ENCODE data around the gene TMEM125. TPM values are rescaled to one million over a fixed set of nuclear protein-coding genes. Genes with fewer than 3 reads are reported as not detected.

The TMEM125 gene
- total RNA-seq, 2 experiments from 2014 or later: 0.23 TPM; not detected in 1

GRCh38 chr1:43308635-43309404 is 39.0 kb downstream of the TMEM125 start:
- Histone ChIP-seq H3K4me1 (ENCODE audit: insufficient read depth, low read length, poor library complexity, severe bottlenecking) (peaks cover 13% of the 10 kb centered on the region), H3K4me3 (ENCODE audit: low read depth, low read length, poor library complexity, severe bottlenecking) (no peak overlapping the region), H4K20me1 (ENCODE audit: insufficient read depth, low read length) (no peaks in the 10 kb centered on the region), H3K27ac (ENCODE audit: low read depth, low read length, poor library complexity, severe bottlenecking) (no peak overlapping the region), H3K36me3 (ENCODE audit: insufficient read depth, low read length) (no peaks in the 10 kb centered on the region), H2AFZ (ENCODE audit: low read length) (no peak overlapping the region), H3K79me2 (ENCODE audit: insufficient read depth, low read depth, low read length) (no peaks in the 10 kb centered on the region), H3K9me2 (ENCODE audit: insufficient read depth, low read length) (no peaks in the 10 kb centered on the region), H3K4me2 (ENCODE audit: low read length) (no peak overlapping the region), H3K9me3 (ENCODE audit: low read length) (no peaks in the 10 kb centered on the region)
- ChIA-PET POLR2A (interaction anchor here (0.6 kb wide), 1 partner anchor 17 kb away, joined by 4 read pairs; no protein-coding TSS in a partner anchor), CTCF (ENCODE audit: unreplicated experiment) (no interaction called here)
- no peak for TF ChIP-seq EZH2phosphoT487 (IDR thresholded peaks at IDR 0.05; ENCODE audit: borderline replicate concordance, low read depth, low read length)
- TF ChIP-seq, protein P1, sequence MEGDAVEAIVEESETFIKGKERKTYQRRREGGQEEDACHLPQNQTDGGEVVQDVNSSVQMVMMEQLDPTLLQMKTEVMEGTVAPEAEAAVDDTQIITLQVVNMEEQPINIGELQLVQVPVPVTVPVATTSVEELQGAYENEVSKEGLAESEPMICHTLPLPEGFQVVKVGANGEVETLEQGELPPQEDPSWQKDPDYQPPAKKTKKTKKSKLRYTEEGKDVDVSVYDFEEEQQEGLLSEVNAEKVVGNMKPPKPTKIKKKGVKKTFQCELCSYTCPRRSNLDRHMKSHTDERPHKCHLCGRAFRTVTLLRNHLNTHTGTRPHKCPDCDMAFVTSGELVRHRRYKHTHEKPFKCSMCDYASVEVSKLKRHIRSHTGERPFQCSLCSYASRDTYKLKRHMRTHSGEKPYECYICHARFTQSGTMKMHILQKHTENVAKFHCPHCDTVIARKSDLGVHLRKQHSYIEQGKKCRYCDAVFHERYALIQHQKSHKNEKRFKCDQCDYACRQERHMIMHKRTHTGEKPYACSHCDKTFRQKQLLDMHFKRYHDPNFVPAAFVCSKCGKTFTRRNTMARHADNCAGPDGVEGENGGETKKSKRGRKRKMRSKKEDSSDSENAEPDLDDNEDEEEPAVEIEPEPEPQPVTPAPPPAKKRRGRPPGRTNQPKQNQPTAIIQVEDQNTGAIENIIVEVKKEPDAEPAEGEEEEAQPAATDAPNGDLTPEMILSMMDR (conservative IDR thresholded peaks at IDR 0.05; ENCODE audit: low read length): no peak
- DNase-seq (ENCODE audit: low spot score): no peak
- intact Hi-C loops (cut with micrococcal nuclease; ENCODE audit: unreplicated experiment): no loop called here
- BruUV-seq (replicated peaks): no TSS peak

GRCh38 chr1:43309405-43310025 is 39.7 kb downstream of the TMEM125 start:
- CTCF ChIA-PET (ENCODE audit: unreplicated experiment): no interaction called here
- no peak for TF ChIP-seq EZH2phosphoT487 (IDR thresholded peaks at IDR 0.05; ENCODE audit: borderline replicate concordance, low read depth, low read length)
- TF ChIP-seq, protein P1 (conservative IDR thresholded peaks at IDR 0.05; ENCODE audit: low read length): no peak
- no peak overlapping the region for H3K27ac ChIP-seq (ENCODE audit: low read depth, low read length, poor library complexity, severe bottlenecking)
- H3K79me2 ChIP-seq (ENCODE audit: insufficient read depth, low read depth, low read length): no peaks in the 10 kb centered on the region
- no peak overlapping the region for H3K4me2 ChIP-seq (ENCODE audit: low read length)
- H3K4me1 ChIP-seq (ENCODE audit: insufficient read depth, low read length, poor library complexity, severe bottlenecking): peaks cover 13% of the 10 kb centered on the region
- no peaks in the 10 kb centered on the region for H3K9me3 ChIP-seq (ENCODE audit: low read length)
- intact Hi-C loops (cut with micrococcal nuclease; ENCODE audit: unreplicated experiment): no loop called here
- H3K36me3 ChIP-seq (ENCODE audit: insufficient read depth, low read length): no peaks in the 10 kb centered on the region
- no peaks in the 10 kb centered on the region for H4K20me1 ChIP-seq (ENCODE audit: insufficient read depth, low read length)
- no peak for DNase-seq (ENCODE audit: low spot score)
- no peak overlapping the region for H2AFZ ChIP-seq (ENCODE audit: low read length)
- no TSS peak for BruUV-seq (replicated peaks)
- POLR2A ChIA-PET: no interaction called here
- H3K4me3 ChIP-seq (ENCODE audit: low read depth, low read length, poor library complexity, severe bottlenecking): no peak overlapping the region
- H3K9me2 ChIP-seq (ENCODE audit: insufficient read depth, low read length): no peaks in the 10 kb centered on the region

DNA sequence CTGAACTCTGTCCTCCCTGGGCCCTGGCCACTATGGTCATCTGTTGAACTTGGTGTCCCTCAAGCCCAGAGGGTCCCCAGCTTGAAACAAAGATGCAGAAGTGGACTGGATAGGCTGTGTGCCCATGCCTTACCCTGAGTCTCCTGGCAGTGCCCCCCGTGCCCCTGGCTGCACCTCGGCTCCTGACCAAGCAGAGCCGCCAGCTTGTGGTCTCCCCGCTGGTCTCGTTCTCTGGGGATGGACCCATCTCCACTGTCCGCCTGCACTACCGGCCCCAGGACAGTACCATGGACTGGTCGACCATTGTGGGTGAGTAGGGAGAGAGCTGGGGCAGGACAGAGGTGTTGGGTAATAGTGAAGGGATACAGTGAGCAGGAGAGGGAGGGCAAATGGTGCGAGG is 41.7 kb downstream of the TMEM125 start:
- DNase-seq (ENCODE audit: low spot score): no peak
- intact Hi-C loops (cut with micrococcal nuclease; ENCODE audit: unreplicated experiment): no loop called here
- no peak overlapping the region for H3K4me3 ChIP-seq (ENCODE audit: low read depth, low read length, poor library complexity, severe bottlenecking)
- no peaks in the 10 kb centered on the region for H3K9me2 ChIP-seq (ENCODE audit: insufficient read depth, low read length)
- no TSS peak for BruUV-seq (replicated peaks)
- H3K4me1 ChIP-seq (ENCODE audit: insufficient read depth, low read length, poor library complexity, severe bottlenecking): no peaks in the 10 kb centered on the region
- no peak overlapping the region for H2AFZ ChIP-seq (ENCODE audit: low read length)
- H3K79me2 ChIP-seq (ENCODE audit: insufficient read depth, low read depth, low read length): no peaks in the 10 kb centered on the region
- TF ChIP-seq EZH2phosphoT487 (IDR thresholded peaks at IDR 0.05; ENCODE audit: borderline replicate concordance, low read depth, low read length): no peak
- TF ChIP-seq, protein P1 (conservative IDR thresholded peaks at IDR 0.05; ENCODE audit: low read length): no peak
- no peaks in the 10 kb centered on the region for H3K36me3 ChIP-seq (ENCODE audit: insufficient read depth, low read length)
- POLR2A ChIA-PET: no interaction called here
- H3K4me2 ChIP-seq (ENCODE audit: low read length): no peak overlapping the region
- H3K9me3 ChIP-seq (ENCODE audit: low read length): no peaks in the 10 kb centered on the region
- no peak overlapping the region for H3K27ac ChIP-seq (ENCODE audit: low read depth, low read length, poor library complexity, severe bottlenecking)
- CTCF ChIA-PET (ENCODE audit: unreplicated experiment): no interaction called here
- no peaks in the 10 kb centered on the region for H4K20me1 ChIP-seq (ENCODE audit: insufficient read depth, low read length)

Data from OCI-LY7 (cell line).